Immature natural killer cell (primary cell): ENCODE measurements around the gene PSMD9. TPM values are rescaled to one million over a fixed set of nuclear protein-coding genes. Genes with fewer than 3 reads are reported as not detected.

Experiments used
- DNase-seq, 3 donors: peaks; one replicate each; pipeline ENCODE4 v3.0.0; 2022; ENCODE audit warnings: mixed read lengths in 1 of 3
- H3K27ac Mint-ChIP-seq, 6 donors: one replicate each; pipeline ENCODE4 v1.8.0; 2020; ENCODE audit warnings: mixed read lengths in 6 of 6, mild to moderate bottlenecking in 5 of 6, inconsistent platforms in 4 of 6, moderate library complexity in 3 of 6
- H3K27me3 Mint-ChIP-seq, 3 donors: one replicate each; pipeline ENCODE4 v1.8.0; 2020 to 2021; ENCODE audit warnings: low read depth in 3 of 3, mild to moderate bottlenecking in 3 of 3, mixed read lengths in 3 of 3, moderate library complexity in 3 of 3, inconsistent platforms in 1 of 3
- H3K36me3 Mint-ChIP-seq, 3 donors: one replicate each; pipeline ENCODE4 v1.8.0; 2020; ENCODE audit warnings: mixed read lengths in 3 of 3, inconsistent platforms in 2 of 3, mild to moderate bottlenecking in 2 of 3
- H3K4me1 Mint-ChIP-seq, 2 donors: one replicate each; pipeline ENCODE4 v1.8.0; 2020; ENCODE audit warnings: inconsistent platforms in 2 of 2, mild to moderate bottlenecking in 2 of 2, mixed read lengths in 2 of 2, moderate library complexity in 1 of 2
- H3K4me3 Mint-ChIP-seq, 5 donors: one replicate each; pipeline ENCODE4 v1.8.0; 2020; ENCODE audit warnings: mild to moderate bottlenecking in 5 of 5, mixed read lengths in 5 of 5, inconsistent platforms in 3 of 5, moderate library complexity in 3 of 5
- H3K9me3 Mint-ChIP-seq, 6 donors: one replicate each; pipeline ENCODE4 v1.8.0; 2020; ENCODE audit warnings: mild to moderate bottlenecking in 6 of 6, mixed read lengths in 6 of 6, inconsistent platforms in 4 of 6, moderate library complexity in 3 of 6
- polyA plus RNA-seq, 3 donors: library from polyadenylated mRNA; unstranded; fragments of 300-500 nt; fragmentation: Illumina TruSeq; gene quantifications; one replicate each; pipeline ENCODE4 v1.2.3, GENCODE V29; 2021

PSMD9 gene
- polyA plus RNA-seq, 3 donors from 2014 or later: 92.9 to 120 (median 98.2) TPM

DNA sequence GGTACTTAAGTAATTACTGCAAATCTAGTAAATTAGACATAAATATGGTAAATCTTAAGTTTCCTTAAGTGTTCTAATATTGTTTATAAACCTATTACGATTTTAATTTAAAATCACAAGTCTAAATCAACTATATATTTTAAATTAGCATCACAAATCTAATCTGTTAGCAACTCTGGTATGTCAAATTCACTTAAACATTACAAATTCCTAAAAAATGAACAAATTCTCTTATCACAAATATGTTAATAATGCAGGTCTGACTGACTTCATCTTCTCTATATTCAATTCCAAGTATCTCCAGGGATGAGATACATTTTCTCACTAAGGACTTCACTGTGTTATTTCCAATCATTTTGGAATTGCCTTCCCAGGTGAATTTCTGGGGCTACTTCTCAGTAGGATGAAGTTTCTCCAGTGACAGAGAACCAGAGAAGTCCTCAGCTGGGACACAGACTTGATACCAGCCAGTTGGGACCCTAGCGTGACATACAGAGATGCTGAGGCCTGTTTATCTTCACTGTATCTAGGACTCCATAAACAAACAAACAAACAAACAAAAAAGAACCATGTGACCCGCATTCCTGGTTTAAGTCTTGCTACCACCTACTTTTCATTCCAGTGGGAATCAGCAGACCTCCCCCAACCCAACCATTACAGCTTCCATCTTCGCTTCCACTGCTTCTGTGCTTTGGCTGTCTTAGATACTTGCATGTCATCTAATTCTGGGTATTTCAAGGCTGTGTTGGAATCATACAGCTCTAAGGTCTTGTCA lies 51.6 kb downstream of the PSMD9 start:
- H3K4me1 Mint-ChIP-seq: peaks cover 0 to 9% of the 10 kb centered on the region in 2 donors
- peaks cover 0 to 14% (median 0%) of the 10 kb centered on the region in 3 donors for H3K36me3 Mint-ChIP-seq
- peaks cover 0 to 5% (median 4%) of the 10 kb centered on the region in 3 donors for H3K27me3 Mint-ChIP-seq
- peaks cover 0 to 2% (median 0%) of the 10 kb centered on the region in 6 donors for H3K9me3 Mint-ChIP-seq
- DNase-seq: no peak
- H3K27ac Mint-ChIP-seq: no peak overlapping the region
- no peak overlapping the region for H3K4me3 Mint-ChIP-seq

DNA sequence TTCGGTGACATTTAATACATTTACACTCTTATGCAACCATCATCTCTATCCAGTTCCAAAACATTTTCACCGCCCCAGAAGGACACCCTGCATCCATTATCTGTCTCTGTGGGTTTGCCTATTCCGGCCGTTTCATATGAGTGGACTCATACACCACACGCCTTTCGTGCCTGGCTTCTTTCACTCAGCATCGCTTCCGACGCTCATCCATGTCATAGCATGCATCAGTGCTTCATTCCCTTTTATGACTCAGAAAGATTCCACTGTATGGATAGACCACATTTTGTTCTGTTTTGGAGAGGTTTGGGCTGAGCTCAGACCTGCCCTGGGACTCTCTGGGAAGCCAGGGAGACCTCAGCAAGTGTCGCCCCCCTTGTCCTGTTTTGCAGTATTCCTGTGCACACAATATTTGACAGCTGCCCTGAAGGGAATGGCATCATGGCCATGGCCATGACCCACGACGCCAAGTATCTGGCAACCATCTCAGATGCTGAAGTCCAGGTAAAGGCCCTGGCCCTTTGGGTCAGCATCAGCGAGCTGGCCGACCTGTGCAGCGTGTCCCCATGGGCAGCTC lies 53.6 kb downstream of the PSMD9 start:
- Mint-ChIP-seq H3K9me3 (peaks cover 0 to 2% (median 0%) of the 10 kb centered on the region in 6 donors), H3K27ac (peak overlapping the region in 1 of 6 donors; percentile 30), H3K4me3 (no peak overlapping the region), H3K4me1 (peaks cover 0 to 9% of the 10 kb centered on the region in 2 donors), H3K36me3 (peaks cover 0 to 18% (median 0%) of the 10 kb centered on the region in 3 donors), H3K27me3 (peaks cover 0 to 5% (median 4%) of the 10 kb centered on the region in 3 donors)
- DNase-seq: no peak

GRCh38 chr12:121943926-121944325 lies 55.3 kb downstream of the PSMD9 start:
- Mint-ChIP-seq H3K4me3 (no peak overlapping the region), H3K27ac (no peak overlapping the region), H3K9me3 (no peaks in the 10 kb centered on the region), H3K4me1 (peaks cover 0 to 4% of the 10 kb centered on the region in 2 donors), H3K27me3 (peaks cover 0 to 2% (median 2%) of the 10 kb centered on the region in 3 donors), H3K36me3 (peaks cover 0 to 15% (median 0%) of the 10 kb centered on the region in 3 donors)
- no peak for DNase-seq

GRCh38 chr12:121946313-121947025 lies 57.9 kb downstream of the PSMD9 start:
- H3K4me3 Mint-ChIP-seq: no peak overlapping the region
- H3K9me3 Mint-ChIP-seq: no peaks in the 10 kb centered on the region
- no peaks in the 10 kb centered on the region for H3K4me1 Mint-ChIP-seq
- H3K27me3 Mint-ChIP-seq: no peaks in the 10 kb centered on the region
- DNase-seq: no peak
- peaks cover 0 to 15% (median 0%) of the 10 kb centered on the region in 3 donors for H3K36me3 Mint-ChIP-seq
- no peak overlapping the region for H3K27ac Mint-ChIP-seq

DNA sequence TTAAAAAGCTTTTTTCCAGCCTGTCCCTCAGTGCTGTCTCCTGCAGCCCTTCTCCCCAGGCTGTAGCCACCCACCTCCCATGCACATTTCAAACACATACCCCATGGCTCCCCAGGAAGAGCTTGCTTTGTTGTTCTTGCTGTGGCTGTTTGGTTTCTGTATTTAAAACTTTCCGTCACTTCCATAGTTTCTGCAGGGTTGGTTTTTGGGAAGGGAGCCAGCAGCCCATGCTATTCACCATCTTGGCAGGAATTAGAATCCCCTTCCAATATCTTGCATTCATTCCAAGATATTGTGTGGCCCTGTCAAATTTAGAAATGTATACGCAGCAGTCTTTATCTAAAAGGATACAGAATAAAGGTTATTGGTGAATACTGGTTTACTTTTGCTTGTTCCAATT lies 59.4 kb downstream of the PSMD9 start:
- Mint-ChIP-seq H3K4me3 (no peak overlapping the region), H3K36me3 (peaks cover 0 to 8% (median 0%) of the 10 kb centered on the region in 3 donors), H3K9me3 (no peaks in the 10 kb centered on the region), H3K27ac (no peak overlapping the region), H3K27me3 (peaks cover 0 to 4% (median 0%) of the 10 kb centered on the region in 3 donors), H3K4me1 (no peaks in the 10 kb centered on the region)
- no peak for DNase-seq

GRCh38 chr12:121949648-121950397 lies 61.2 kb downstream of the PSMD9 start:
- peaks cover 0 to 7% (median 0%) of the 10 kb centered on the region in 3 donors for H3K27me3 Mint-ChIP-seq
- H3K27ac Mint-ChIP-seq: no peak overlapping the region
- H3K36me3 Mint-ChIP-seq: peaks cover 0 to 8% (median 0%) of the 10 kb centered on the region in 3 donors
- H3K9me3 Mint-ChIP-seq: no peaks in the 10 kb centered on the region
- H3K4me3 Mint-ChIP-seq: no peak overlapping the region
- no peak for DNase-seq
- H3K4me1 Mint-ChIP-seq: no peaks in the 10 kb centered on the region

- Mint-ChIP-seq H3K27ac (no peak overlapping the region), H3K36me3 (no peaks in the 10 kb centered on the region)
Measured at GRCh38 chr12:121953117-121953692, 64.6 kb downstream of the PSMD9 start.

GRCh38 chr12:121953695-121954094 lies 65.1 kb downstream of the PSMD9 start:
- no peak overlapping the region for H3K27ac Mint-ChIP-seq
- no peaks in the 10 kb centered on the region for H3K4me1 Mint-ChIP-seq
- no peaks in the 10 kb centered on the region for H3K36me3 Mint-ChIP-seq
- DNase-seq: no peak
- no peak overlapping the region for H3K4me3 Mint-ChIP-seq
- no peaks in the 10 kb centered on the region for H3K9me3 Mint-ChIP-seq
- peaks cover 0 to 7% (median 4%) of the 10 kb centered on the region in 3 donors for H3K27me3 Mint-ChIP-seq

More at GRCh38 chr12:121953117-121953692, 64.6 kb downstream of the PSMD9 start:
- H3K9me3 Mint-ChIP-seq: no peaks in the 10 kb centered on the region
- DNase-seq: no peak
- H3K4me1 Mint-ChIP-seq: no peaks in the 10 kb centered on the region
- H3K4me3 Mint-ChIP-seq: no peak overlapping the region
- peaks cover 0 to 7% (median 4%) of the 10 kb centered on the region in 3 donors for H3K27me3 Mint-ChIP-seq

- no peak for DNase-seq
- no peak overlapping the region for H3K27ac Mint-ChIP-seq
- no peak overlapping the region for H3K4me3 Mint-ChIP-seq
- peaks cover 0 to 7% (median 4%) of the 10 kb centered on the region in 3 donors for H3K27me3 Mint-ChIP-seq
- H3K9me3 Mint-ChIP-seq: no peaks in the 10 kb centered on the region
- no peaks in the 10 kb centered on the region for H3K36me3 Mint-ChIP-seq
- no peaks in the 10 kb centered on the region for H3K4me1 Mint-ChIP-seq
Measured at GRCh38 chr12:121955258-121956237, 67.0 kb downstream of the PSMD9 start.

- no peak for DNase-seq
- Mint-ChIP-seq H3K36me3 (no peaks in the 10 kb centered on the region), H3K4me1 (no peaks in the 10 kb centered on the region), H3K27me3 (peaks cover 0 to 5% (median 4%) of the 10 kb centered on the region in 3 donors), H3K9me3 (no peaks in the 10 kb centered on the region), H3K4me3 (no peak overlapping the region), H3K27ac (no peak overlapping the region)
Measured at GRCh38 chr12:121957861-121958515, 69.4 kb downstream of the PSMD9 start.

DNA sequence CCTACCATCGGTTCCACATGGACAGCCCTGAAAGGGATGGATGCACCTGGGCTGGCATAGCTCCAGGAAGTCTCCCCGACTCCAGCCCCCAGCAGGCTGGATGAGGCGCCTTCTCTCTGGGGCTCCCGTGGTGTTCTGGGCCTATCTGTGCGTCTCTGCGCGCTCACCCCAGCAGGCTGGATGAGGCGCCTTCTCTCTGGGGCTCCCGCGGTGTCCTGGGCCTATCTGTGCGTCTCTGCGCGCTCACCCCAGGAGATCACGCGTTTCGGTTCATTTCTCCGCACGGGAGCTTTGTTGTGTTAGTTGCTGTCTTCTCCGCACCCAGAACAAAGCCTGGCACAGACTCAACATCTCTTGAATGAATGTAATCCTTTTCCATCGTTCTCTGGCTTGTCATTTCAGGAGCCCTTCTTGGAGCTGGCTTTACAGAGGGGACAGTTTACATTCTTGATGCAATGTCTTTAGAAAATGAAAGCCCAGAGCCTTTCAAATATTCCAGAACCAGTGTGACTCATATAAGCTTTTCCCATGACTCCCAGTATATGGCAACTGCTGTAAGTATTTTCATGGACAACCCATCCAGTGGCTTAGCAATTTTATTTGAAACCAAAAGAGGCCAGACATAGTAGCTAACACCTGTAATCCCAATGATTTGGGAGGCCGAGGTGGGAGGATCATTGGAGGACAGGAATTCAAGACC lies 70.1 kb downstream of the PSMD9 start:
- no peak overlapping the region for H3K4me3 Mint-ChIP-seq
- no peaks in the 10 kb centered on the region for H3K9me3 Mint-ChIP-seq
- peaks cover 0 to 4% (median 2%) of the 10 kb centered on the region in 3 donors for H3K27me3 Mint-ChIP-seq
- H3K4me1 Mint-ChIP-seq: no peaks in the 10 kb centered on the region
- H3K36me3 Mint-ChIP-seq: no peaks in the 10 kb centered on the region
- H3K27ac Mint-ChIP-seq: no peak overlapping the region
- no peak for DNase-seq
